GM19099 (cell line): ENCODE results near the gene CRYGN.

ENCODE experiments used
- POLR2A ChIP-seq: IDR thresholded peaks from 3 replicates; pipeline ENCODE4 v1.6.1; 2011; ENCODE audit warnings: low read depth; ENCODE audit not compliant: insufficient read length; ENCODE audit errors: extremely low read depth

The CRYGN gene

GRCh38 chr7:151389096-151389767, 50.7 kb downstream of the CRYGN start:
- no peak for TF ChIP-seq POLR2A

- no peak for TF ChIP-seq POLR2A
These were observed 51.5 kb downstream of the CRYGN start for GRCh38 chr7:151388430-151388829.

GRCh38 chr7:151388007-151388297, 52.0 kb downstream of the CRYGN start:
- no peak for TF ChIP-seq POLR2A

GRCh38 chr7:151387161-151388006, 52.6 kb downstream of the CRYGN start:
- no peak for TF ChIP-seq POLR2A

- no peak for TF ChIP-seq POLR2A
These were observed 53.4 kb downstream of the CRYGN start for GRCh38 chr7:151386301-151387160.

- no peak for TF ChIP-seq POLR2A
These were observed 54.2 kb downstream of the CRYGN start for GRCh38 chr7:151385626-151386300.

GRCh38 chr7:151384776-151385625, 54.9 kb downstream of the CRYGN start:
- TF ChIP-seq POLR2A: no peak

- no peak for TF ChIP-seq POLR2A
These were observed 55.6 kb downstream of the CRYGN start for GRCh38 chr7:151384352-151384697.

GRCh38 chr7:151383638-151384351, 56.1 kb downstream of the CRYGN start:
- no peak for TF ChIP-seq POLR2A

GRCh38 chr7:151382079-151382885, 57.7 kb downstream of the CRYGN start:
- no peak for TF ChIP-seq POLR2A

- no peak for TF ChIP-seq POLR2A
These were observed 58.4 kb downstream of the CRYGN start for GRCh38 chr7:151381348-151382078.

- TF ChIP-seq POLR2A: no peak
These were observed 58.9 kb downstream of the CRYGN start for GRCh38 chr7:151381098-151381347.
